Measurements from ENCODE around the gene PPM1F.
"Not testable (repeated sequence)": the region's sequence is repeated elsewhere in the genome, so short reads cannot be mapped to it uniquely, and the experiment has no call there.

DNA sequence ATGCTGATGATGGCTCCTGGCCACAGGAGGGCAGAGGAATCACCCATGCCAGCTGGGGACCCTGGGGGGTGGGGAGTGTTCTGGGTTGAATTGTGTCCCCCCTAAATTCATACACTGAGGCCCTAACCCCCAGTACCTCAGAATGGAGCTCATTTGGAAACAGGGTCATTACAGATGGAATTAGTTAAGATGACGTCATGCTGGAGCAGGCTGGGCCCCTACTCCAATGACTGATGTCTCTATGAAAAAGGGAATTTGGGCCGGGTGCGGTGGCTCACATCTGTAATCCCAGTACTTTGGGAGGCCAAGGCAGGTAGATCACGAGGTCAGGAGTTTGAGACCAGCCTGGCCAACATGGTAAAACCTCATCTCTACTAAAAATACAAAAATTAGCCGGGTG lies 12.7 kb downstream of the PPM1F start:
- TF ChIP-seq, protein P1, sequence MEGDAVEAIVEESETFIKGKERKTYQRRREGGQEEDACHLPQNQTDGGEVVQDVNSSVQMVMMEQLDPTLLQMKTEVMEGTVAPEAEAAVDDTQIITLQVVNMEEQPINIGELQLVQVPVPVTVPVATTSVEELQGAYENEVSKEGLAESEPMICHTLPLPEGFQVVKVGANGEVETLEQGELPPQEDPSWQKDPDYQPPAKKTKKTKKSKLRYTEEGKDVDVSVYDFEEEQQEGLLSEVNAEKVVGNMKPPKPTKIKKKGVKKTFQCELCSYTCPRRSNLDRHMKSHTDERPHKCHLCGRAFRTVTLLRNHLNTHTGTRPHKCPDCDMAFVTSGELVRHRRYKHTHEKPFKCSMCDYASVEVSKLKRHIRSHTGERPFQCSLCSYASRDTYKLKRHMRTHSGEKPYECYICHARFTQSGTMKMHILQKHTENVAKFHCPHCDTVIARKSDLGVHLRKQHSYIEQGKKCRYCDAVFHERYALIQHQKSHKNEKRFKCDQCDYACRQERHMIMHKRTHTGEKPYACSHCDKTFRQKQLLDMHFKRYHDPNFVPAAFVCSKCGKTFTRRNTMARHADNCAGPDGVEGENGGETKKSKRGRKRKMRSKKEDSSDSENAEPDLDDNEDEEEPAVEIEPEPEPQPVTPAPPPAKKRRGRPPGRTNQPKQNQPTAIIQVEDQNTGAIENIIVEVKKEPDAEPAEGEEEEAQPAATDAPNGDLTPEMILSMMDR (IDR thresholded peaks at IDR 0.05): not testable (repeated sequence)
- TF ChIP-seq POLR2A (IDR thresholded peaks at IDR 0.05): not testable (repeated sequence)

Measured in Peyer's patch (tissue), 4 donors.